Loucy (cell line): ENCODE results near the gene NOC3L.

Experiments used
- EZH2phosphoT487 ChIP-seq: fragments of 200-600 bp; IDR thresholded peaks from 2 replicates; pipeline ENCODE4 v1.6.1; 2018; ENCODE audit warnings: antibody characterized with exemption, mild to moderate bottlenecking, moderate library complexity, borderline replicate concordance
- TF ChIP-seq, protein P1 (sequence below): fragments of 200-600 bp; sonication (generic); conservative IDR thresholded peaks from 2 replicates; pipeline ENCODE4 v1.5.1; 2014; ENCODE audit warnings: mild to moderate bottlenecking, antibody characterized with exemption, low read length

DNA sequence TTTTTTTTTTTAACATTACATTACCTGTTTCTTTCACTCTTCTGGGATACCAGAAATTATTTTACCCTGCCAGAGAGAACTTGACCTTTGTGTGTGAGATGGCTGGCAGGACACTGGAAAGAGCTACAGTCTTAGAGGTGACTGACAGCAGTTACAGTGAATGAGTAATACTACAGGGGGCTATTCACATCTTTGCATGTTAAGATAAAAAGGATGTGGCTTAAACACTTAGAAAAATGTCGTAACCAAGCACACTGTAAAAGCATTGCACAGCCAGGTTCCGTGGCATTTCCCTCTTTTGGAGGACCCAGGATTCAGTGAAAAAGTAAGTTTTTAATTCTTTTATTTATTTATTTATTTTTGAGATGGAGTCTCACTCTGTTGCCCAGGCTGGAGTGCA is 20.8 kb upstream of the NOC3L start:
- TF ChIP-seq, protein P1, sequence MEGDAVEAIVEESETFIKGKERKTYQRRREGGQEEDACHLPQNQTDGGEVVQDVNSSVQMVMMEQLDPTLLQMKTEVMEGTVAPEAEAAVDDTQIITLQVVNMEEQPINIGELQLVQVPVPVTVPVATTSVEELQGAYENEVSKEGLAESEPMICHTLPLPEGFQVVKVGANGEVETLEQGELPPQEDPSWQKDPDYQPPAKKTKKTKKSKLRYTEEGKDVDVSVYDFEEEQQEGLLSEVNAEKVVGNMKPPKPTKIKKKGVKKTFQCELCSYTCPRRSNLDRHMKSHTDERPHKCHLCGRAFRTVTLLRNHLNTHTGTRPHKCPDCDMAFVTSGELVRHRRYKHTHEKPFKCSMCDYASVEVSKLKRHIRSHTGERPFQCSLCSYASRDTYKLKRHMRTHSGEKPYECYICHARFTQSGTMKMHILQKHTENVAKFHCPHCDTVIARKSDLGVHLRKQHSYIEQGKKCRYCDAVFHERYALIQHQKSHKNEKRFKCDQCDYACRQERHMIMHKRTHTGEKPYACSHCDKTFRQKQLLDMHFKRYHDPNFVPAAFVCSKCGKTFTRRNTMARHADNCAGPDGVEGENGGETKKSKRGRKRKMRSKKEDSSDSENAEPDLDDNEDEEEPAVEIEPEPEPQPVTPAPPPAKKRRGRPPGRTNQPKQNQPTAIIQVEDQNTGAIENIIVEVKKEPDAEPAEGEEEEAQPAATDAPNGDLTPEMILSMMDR = no peak
- TF ChIP-seq EZH2phosphoT487 = no peak
